Sigmoid colon (tissue), 7 donors: Measurements from ENCODE around the gene PTPRZ1. TPM values are rescaled to one million over a fixed set of nuclear protein-coding genes. Genes with fewer than 3 reads are reported as not detected.

ENCODE experiments used
- DNase-seq: peaks from one replicate; pipeline ENCODE4 v3.0.0-alpha.2; 2019
- H3K27ac ChIP-seq, 4 donors: fragments of 200-600 bp; sonication (generic); one replicate each; pipeline ENCODE4 v1.5.1; 2016 to 2019; ENCODE audit warnings: mild to moderate bottlenecking in 1 of 4
- H3K27me3 ChIP-seq, 3 donors: fragments of 200-600 bp; sonication (generic); one replicate each; pipeline ENCODE4 v1.5.1; 2019; ENCODE audit warnings: mild to moderate bottlenecking in 1 of 3
- H3K36me3 ChIP-seq, 4 donors: fragments of 200-600 bp; sonication (generic); one replicate each; pipeline ENCODE4 v1.5.1; 2016 to 2019
- H3K4me1 ChIP-seq, 4 donors: fragments of 200-600 bp; sonication (generic); one replicate each; pipeline ENCODE4 v1.5.1; 2017 to 2019
- H3K4me3 ChIP-seq, 4 donors: fragments of 200-600 bp; sonication (generic); one replicate each; pipeline ENCODE4 v1.5.1; 2017 to 2019; ENCODE audit warnings: mild to moderate bottlenecking in 2 of 4, moderate library complexity in 1 of 4
- H3K9me3 ChIP-seq, 4 donors: fragments of 200-600 bp in 3 of 4; sonication (generic) in 3 of 4; one replicate each; pipeline versions ENCODE4 v1.5.1 to v1.6.1; 2013 to 2019
- CTCF ChIP-seq, 4 experiments: fragments of 450-650 bp in 3 of 4; fragments of 200-600 bp in 1 of 4; IDR thresholded peaks; one replicate each; pipeline ENCODE4 v1.5.1; 2016 to 2019; ENCODE audit warnings: antibody characterized with exemption in 4 of 4, mild to moderate bottlenecking in 3 of 4, moderate library complexity in 2 of 4
- EP300 ChIP-seq, 4 donors: sonication (generic); formaldehyde crosslinking; IDR thresholded peaks; one replicate each; pipeline ENCODE4 v1.6.1; 2017; ENCODE audit warnings: antibody characterized with exemption in 4 of 4
- POLR2A ChIP-seq, 2 donors: fragments of 450-650 bp; IDR thresholded peaks; one replicate each; pipeline ENCODE4 v1.6.1; 2016; ENCODE audit warnings: antibody characterized with exemption in 2 of 2, mild to moderate bottlenecking in 2 of 2, moderate library complexity in 2 of 2
- POLR2AphosphoS5 ChIP-seq, 4 donors: sonication (generic); formaldehyde crosslinking; IDR thresholded peaks; one replicate each; pipeline ENCODE4 v1.6.1; 2017; ENCODE audit warnings: antibody characterized with exemption in 4 of 4
- WGBS, 2 donors: extraction: QIAGEN DNeasy Blood & Tissue Kit; methylation state at CpG; one replicate each; pipeline ENCODE4 v1.1.7; 2013; 5-methylcytosine and 5-hydroxymethylcytosine counted together
- intact Hi-C: fragments of 100-400 bp; cut with DNase I; formaldehyde crosslinking; loops from one replicate; pipeline ENCODE4 v1.15.1; 2023
- polyA plus RNA-seq, 3 donors: library from polyadenylated mRNA; stranded (reverse); fragments of 200-250 nt; gene quantifications; one replicate each; pipeline ENCODE4 v1.2.3, GENCODE V29; 2013
- total RNA-seq, 4 donors: library from RNA; depleted of rRNA; stranded (reverse); fragments of >200 nt; gene quantifications; one replicate each; pipeline ENCODE4 v1.1.0, GENCODE V29; 2016
- donor health status: healthy with polysubstance abuse.
- donor health status: Bipolar disorder and iron deficiency.
- donor health status: healthy.

PTPRZ1 gene
- total and polyA plus RNA-seq, 7 donors, result under 0.01 to 19.4 (median 6.7) TPM; not detected in 1

- 76 to 79% methylated on average over 5 of the region's 5 CpGs for WGBS, 2 donors
- DNase-seq, result no peak
- no peak overlapping the region for H3K27ac ChIP-seq
- intact Hi-C loops, result no loop called here
- peaks cover 2 to 31% (median 18%) of the 10 kb centered on the region in 3 donors for H3K27me3 ChIP-seq
- no peak overlapping the region for H3K4me3 ChIP-seq
- peaks cover 0 to 18% (median 9%) of the 10 kb centered on the region in 4 donors for H3K4me1 ChIP-seq
- H3K36me3 ChIP-seq, result no peaks in the 10 kb centered on the region
- no peak for TF ChIP-seq POLR2A (IDR thresholded peaks at IDR 0.05)
- TF ChIP-seq POLR2AphosphoS5 (IDR thresholded peaks at IDR 0.05), result no peak
- TF ChIP-seq EP300 (IDR thresholded peaks at IDR 0.05), result no peak
- no peak for TF ChIP-seq CTCF (IDR thresholded peaks at IDR 0.05)
- H3K9me3 ChIP-seq, result peaks cover 0 to 2% (median 0%) of the 10 kb centered on the region in 4 donors
Measured at GRCh38 chr7:121876656-121877500, 3.9 kb downstream of the PTPRZ1 start.

GRCh38 chr7:121878918-121879464 is 6.0 kb downstream of the PTPRZ1 start:
- Histone ChIP-seq H3K36me3 (no peaks in the 10 kb centered on the region), H3K27me3 (peaks cover 0 to 10% (median 0%) of the 10 kb centered on the region in 3 donors), H3K27ac (no peak overlapping the region), H3K4me1 (peaks cover 0 to 2% (median 0%) of the 10 kb centered on the region in 4 donors), H3K4me3 (no peak overlapping the region), H3K9me3 (peaks cover 0 to 2% (median 0%) of the 10 kb centered on the region in 4 donors)
- WGBS, 2 donors, result 78 to 81% methylated on average over 5 of the region's 5 CpGs
- no peak for DNase-seq
- TF ChIP-seq POLR2A (IDR thresholded peaks at IDR 0.05) (no peak), CTCF (IDR thresholded peaks at IDR 0.05) (no peak), EP300 (IDR thresholded peaks at IDR 0.05) (no peak), POLR2AphosphoS5 (IDR thresholded peaks at IDR 0.05) (no peak)
- intact Hi-C loops, result no loop called here

GRCh38 chr7:121879544-121879943 is 6.6 kb downstream of the PTPRZ1 start:
- no peak for DNase-seq
- WGBS, 2 donors, result 46 to 67% methylated on average over 1 of the region's 1 CpG
- peaks cover 0 to 5% (median 0%) of the 10 kb centered on the region in 3 donors for H3K27me3 ChIP-seq
- peaks cover 0 to 2% (median 0%) of the 10 kb centered on the region in 4 donors for H3K9me3 ChIP-seq
- no peaks in the 10 kb centered on the region for H3K36me3 ChIP-seq
- H3K4me1 ChIP-seq, result no peaks in the 10 kb centered on the region
- intact Hi-C loops, result no loop called here
- H3K27ac ChIP-seq, result no peak overlapping the region
- TF ChIP-seq POLR2A (IDR thresholded peaks at IDR 0.05) (no peak), POLR2AphosphoS5 (IDR thresholded peaks at IDR 0.05) (no peak)
- H3K4me3 ChIP-seq, result no peak overlapping the region

- WGBS, 2 donors, result 54 to 77% methylated on average over 2 of the region's 2 CpGs
- Histone ChIP-seq H3K4me3 (no peak overlapping the region), H3K27ac (no peak overlapping the region), H3K27me3 (no peaks in the 10 kb centered on the region), H3K36me3 (no peaks in the 10 kb centered on the region), H3K4me1 (no peaks in the 10 kb centered on the region), H3K9me3 (no peaks in the 10 kb centered on the region)
- TF ChIP-seq CTCF (IDR thresholded peaks at IDR 0.05), result no peak
- TF ChIP-seq POLR2AphosphoS5 (IDR thresholded peaks at IDR 0.05), result no peak
- no peak for TF ChIP-seq EP300 (IDR thresholded peaks at IDR 0.05)
- no peak for TF ChIP-seq POLR2A (IDR thresholded peaks at IDR 0.05)
- intact Hi-C loops, result no loop called here
- no peak for DNase-seq
Measured at GRCh38 chr7:121882731-121883130, 9.8 kb downstream of the PTPRZ1 start.

GRCh38 chr7:121885166-121885920 is 12.4 kb downstream of the PTPRZ1 start:
- no peaks in the 10 kb centered on the region for H3K9me3 ChIP-seq
- H3K4me1 ChIP-seq, result no peaks in the 10 kb centered on the region
- intact Hi-C loops, result no loop called here
- DNase-seq, result no peak
- no peaks in the 10 kb centered on the region for H3K27me3 ChIP-seq
- WGBS, 2 donors, result 58 to 80% methylated on average over 4 of the region's 4 CpGs
- H3K27ac ChIP-seq, result no peak overlapping the region
- H3K4me3 ChIP-seq, result no peak overlapping the region
- no peaks in the 10 kb centered on the region for H3K36me3 ChIP-seq
- TF ChIP-seq CTCF (IDR thresholded peaks at IDR 0.05) (no peak), EP300 (IDR thresholded peaks at IDR 0.05) (no peak), POLR2AphosphoS5 (IDR thresholded peaks at IDR 0.05) (no peak), POLR2A (IDR thresholded peaks at IDR 0.05) (no peak)
